ENCODE results near the gene DEDD. TPM values are rescaled to one million over a fixed set of nuclear protein-coding genes. Genes with fewer than 3 reads are reported as not detected.
"Not testable (repeated sequence)": the region's sequence is repeated elsewhere in the genome, so short reads cannot be mapped to it uniquely, and the experiment has no call there.

DEDD gene
- total RNA-seq, 2 experiments from 2014 or later = 21.1 to 41.9 TPM

DNA sequence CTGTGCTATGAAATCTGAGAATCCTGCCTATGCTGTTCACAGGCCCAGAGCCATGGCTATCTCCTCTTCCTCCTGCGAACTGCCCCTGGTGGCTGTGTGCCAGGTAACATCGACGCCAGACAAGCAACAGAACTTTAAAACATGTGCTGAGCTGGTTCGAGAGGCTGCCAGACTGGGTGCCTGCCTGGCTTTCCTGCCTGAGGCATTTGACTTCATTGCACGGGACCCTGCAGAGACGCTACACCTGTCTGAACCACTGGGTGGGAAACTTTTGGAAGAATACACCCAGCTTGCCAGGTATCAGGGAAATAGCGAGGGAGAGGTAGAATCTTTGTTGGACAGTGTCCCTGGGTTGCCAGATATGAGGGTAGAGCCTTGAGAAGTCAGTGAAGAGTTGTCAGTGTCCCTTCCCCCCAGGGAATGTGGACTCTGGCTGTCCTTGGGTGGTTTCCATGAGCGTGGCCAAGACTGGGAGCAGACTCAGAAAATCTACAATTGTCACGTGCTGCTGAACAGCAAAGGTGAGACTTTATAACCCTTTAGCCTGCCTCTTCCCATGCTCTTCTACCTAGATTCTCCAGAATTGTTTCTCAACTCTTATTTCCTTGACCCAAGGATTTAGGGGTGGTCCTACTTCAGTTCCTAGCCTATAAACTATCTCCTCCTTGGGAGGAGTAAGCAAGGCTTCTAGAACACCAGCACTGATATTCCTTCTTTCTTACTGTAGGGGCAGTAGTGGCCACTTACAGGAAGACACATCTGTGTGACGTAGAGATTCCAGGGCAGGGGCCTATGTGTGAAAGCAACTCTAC is 13.2 kb downstream of the DEDD start:
- TF ChIP-seq, protein P1, sequence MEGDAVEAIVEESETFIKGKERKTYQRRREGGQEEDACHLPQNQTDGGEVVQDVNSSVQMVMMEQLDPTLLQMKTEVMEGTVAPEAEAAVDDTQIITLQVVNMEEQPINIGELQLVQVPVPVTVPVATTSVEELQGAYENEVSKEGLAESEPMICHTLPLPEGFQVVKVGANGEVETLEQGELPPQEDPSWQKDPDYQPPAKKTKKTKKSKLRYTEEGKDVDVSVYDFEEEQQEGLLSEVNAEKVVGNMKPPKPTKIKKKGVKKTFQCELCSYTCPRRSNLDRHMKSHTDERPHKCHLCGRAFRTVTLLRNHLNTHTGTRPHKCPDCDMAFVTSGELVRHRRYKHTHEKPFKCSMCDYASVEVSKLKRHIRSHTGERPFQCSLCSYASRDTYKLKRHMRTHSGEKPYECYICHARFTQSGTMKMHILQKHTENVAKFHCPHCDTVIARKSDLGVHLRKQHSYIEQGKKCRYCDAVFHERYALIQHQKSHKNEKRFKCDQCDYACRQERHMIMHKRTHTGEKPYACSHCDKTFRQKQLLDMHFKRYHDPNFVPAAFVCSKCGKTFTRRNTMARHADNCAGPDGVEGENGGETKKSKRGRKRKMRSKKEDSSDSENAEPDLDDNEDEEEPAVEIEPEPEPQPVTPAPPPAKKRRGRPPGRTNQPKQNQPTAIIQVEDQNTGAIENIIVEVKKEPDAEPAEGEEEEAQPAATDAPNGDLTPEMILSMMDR (conservative IDR thresholded peaks at IDR 0.05; ENCODE audit: low read length) = peak; percentile 76
- no peak for TF ChIP-seq EZH2phosphoT487 (IDR thresholded peaks at IDR 0.05; ENCODE audit: borderline replicate concordance, low read depth, low read length)
- CTCF ChIA-PET (ENCODE audit: unreplicated experiment) = no interaction called here
- peak; percentile 81 for DNase-seq (ENCODE audit: low spot score)
- Histone ChIP-seq H3K9me2 (ENCODE audit: insufficient read depth, low read length) (no peaks in the 10 kb centered on the region), H3K4me3 (ENCODE audit: low read depth, low read length, poor library complexity, severe bottlenecking) (peak overlapping the region; percentile 87), H3K36me3 (ENCODE audit: insufficient read depth, low read length) (peaks cover 60% of the 10 kb centered on the region), H3K9me3 (ENCODE audit: low read length) (no peaks in the 10 kb centered on the region), H3K4me2 (ENCODE audit: low read length) (peak overlapping the region; percentile 98), H4K20me1 (ENCODE audit: insufficient read depth, low read length) (peaks cover 6% of the 10 kb centered on the region; the same call in 1 of the 2 replicates), H3K4me1 (ENCODE audit: insufficient read depth, low read length, poor library complexity, severe bottlenecking) (peaks cover 36% of the 10 kb centered on the region), H3K27ac (ENCODE audit: low read depth, low read length, poor library complexity, severe bottlenecking) (peak overlapping the region; percentile 53), H3K79me2 (ENCODE audit: insufficient read depth, low read depth, low read length) (peaks cover 45% of the 10 kb centered on the region), H2AFZ (ENCODE audit: low read length) (no peak overlapping the region)
- intact Hi-C loops (cut with micrococcal nuclease; ENCODE audit: unreplicated experiment) = loop anchor here (2.0 kb wide), 1 partner anchor 50 kb away; the partner anchor contains the start of gene ARHGAP30
- POLR2A ChIA-PET = interaction anchor here (0.7 kb wide), 1 partner anchor 83 kb away, joined by 3 read pairs; the partner anchor contains the start of gene NDUFS2
- BruUV-seq (replicated peaks) = no TSS peak

DNA sequence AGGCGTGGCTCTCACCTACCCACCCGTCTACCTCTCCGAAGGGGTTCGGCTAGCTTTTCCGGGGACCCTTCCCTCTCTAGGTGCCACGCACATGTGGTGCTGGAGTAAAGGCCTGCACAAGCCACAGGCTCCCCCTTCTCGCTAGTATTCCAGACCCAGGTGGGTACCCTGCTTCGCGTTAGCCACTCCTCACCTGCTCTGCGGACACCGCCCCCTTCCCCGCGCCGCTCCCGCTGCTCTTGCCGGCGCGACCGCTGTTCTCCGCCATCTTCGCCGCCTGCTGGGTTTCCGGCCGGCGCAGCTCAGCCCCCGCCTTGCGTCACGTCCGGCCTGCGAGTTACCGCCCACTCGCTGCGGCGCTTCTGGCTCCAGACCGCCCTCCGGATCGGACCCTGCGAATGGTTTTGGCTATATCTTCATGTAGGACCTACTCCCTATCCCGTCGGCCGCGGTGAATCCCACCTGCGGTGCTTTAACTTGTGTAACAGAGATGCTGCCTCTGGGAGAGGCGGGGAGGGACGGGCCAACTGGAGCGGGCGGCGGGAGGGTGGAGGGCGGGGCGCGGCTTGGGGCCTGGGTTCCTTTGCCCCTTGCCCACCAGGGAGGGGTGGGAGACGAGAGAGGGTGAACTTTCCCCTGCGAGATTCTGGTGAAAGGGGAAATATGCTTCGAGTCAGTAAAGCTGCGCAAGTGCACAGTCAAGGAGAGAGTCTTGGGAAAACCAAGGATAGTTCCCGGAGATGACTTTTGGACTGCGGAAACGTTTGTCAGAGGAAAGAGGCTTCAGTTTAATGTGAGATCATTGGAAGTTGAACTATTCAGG is 14.5 kb downstream of the DEDD start, which contains the start of the genes NIT1 and PFDN2:
Gene NIT1 (plus strand): TSS at position 347 of the 823 bp plus-strand sequence. CDS start 72 bp downstream, at position 419.
Gene PFDN2 (minus strand): TSS at position 279 of the 823 bp plus-strand sequence. CDS start 11 bp downstream, at position 268.
- Histone ChIP-seq H3K4me1 (ENCODE audit: insufficient read depth, low read length, poor library complexity, severe bottlenecking) (peaks cover 45% of the 10 kb centered on the region), H4K20me1 (ENCODE audit: insufficient read depth, low read length) (peaks cover 6% of the 10 kb centered on the region; the same call in 1 of the 2 replicates), H3K27ac (ENCODE audit: low read depth, low read length, poor library complexity, severe bottlenecking) (peak within 1 kb of the TSS; percentile 53), H3K79me2 (ENCODE audit: insufficient read depth, low read depth, low read length) (peaks cover 58% of the 10 kb centered on the region), H3K9me2 (ENCODE audit: insufficient read depth, low read length) (no peaks in the 10 kb centered on the region), H3K9me3 (ENCODE audit: low read length) (no peaks in the 10 kb centered on the region), H3K4me3 (ENCODE audit: low read depth, low read length, poor library complexity, severe bottlenecking) (peak within 1 kb of the TSS; percentile 87), H3K36me3 (ENCODE audit: insufficient read depth, low read length) (peaks cover 56% of the 10 kb centered on the region), H2AFZ (ENCODE audit: low read length) (peak within 1 kb of the TSS; percentile 58), H3K4me2 (ENCODE audit: low read length) (peak within 1 kb of the TSS; percentile 98)
- BruUV-seq (replicated peaks) = TSS peak; percentile 71
- CTCF ChIA-PET (ENCODE audit: unreplicated experiment) = interaction anchor here (1.0 kb wide), 1 partner anchor 15 kb away, joined by 4 read pairs; the partner anchor contains the start of gene DEDD
- intact Hi-C loops (cut with micrococcal nuclease; ENCODE audit: unreplicated experiment) = loop anchor here (2.0 kb wide), 1 partner anchor 49 kb away; the partner anchor contains the start of gene ARHGAP30
- peak; percentile 86 for DNase-seq (ENCODE audit: low spot score)
- TF ChIP-seq, protein P1 (conservative IDR thresholded peaks at IDR 0.05; ENCODE audit: low read length) = 0 out of 2 replicates have a peak, but pooled peaks have one; percentile 14
- no peak for TF ChIP-seq EZH2phosphoT487 (IDR thresholded peaks at IDR 0.05; ENCODE audit: borderline replicate concordance, low read depth, low read length)
- POLR2A ChIA-PET = interaction anchor here (0.5 to 2.3 kb wide), 14 partner anchors 10 to 114 kb away, joined by 3 to 14 read pairs (median 3); partner anchors contain the start of genes ARHGAP30, DEDD, F11R and USF1

DNA sequence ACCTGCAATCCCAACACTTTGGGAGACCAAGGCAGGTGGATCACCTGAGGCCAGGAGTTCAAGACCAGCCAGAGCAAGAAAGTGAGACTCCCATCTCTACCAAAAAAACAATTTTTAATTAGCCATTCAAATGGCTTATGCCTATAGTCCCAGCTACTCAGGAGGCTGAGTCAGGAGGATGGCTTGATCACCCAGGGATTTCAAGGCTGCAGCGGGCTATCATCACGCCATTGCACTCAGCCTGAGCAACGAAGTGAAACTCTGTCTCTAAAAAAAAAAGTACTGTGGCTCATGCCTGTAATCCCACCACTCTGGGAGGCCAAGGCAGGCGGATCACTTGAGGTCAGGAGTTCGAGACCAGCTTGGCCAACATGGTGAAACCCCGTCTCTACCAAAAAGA is 16.5 kb downstream of the DEDD start:
- Histone ChIP-seq H4K20me1 (ENCODE audit: insufficient read depth, low read length) (peaks cover 16% of the 10 kb centered on the region), H3K4me1 (ENCODE audit: insufficient read depth, low read length, poor library complexity, severe bottlenecking) (peaks cover 55% of the 10 kb centered on the region), H3K4me2 (ENCODE audit: low read length) (0 out of 2 replicates have a peak overlapping the region, but pooled peaks have one; percentile 98), H3K79me2 (ENCODE audit: insufficient read depth, low read depth, low read length) (peaks cover 78% of the 10 kb centered on the region), H3K36me3 (ENCODE audit: insufficient read depth, low read length) (peaks cover 46% of the 10 kb centered on the region)
- CTCF ChIA-PET (ENCODE audit: unreplicated experiment) = interaction anchor here (1.4 kb wide), 1 partner anchor 12 kb away, joined by 3 read pairs; no protein-coding TSS in a partner anchor
- POLR2A ChIA-PET = interaction anchor here (0.6 to 0.8 kb wide), 2 partner anchors 11 to 40 kb away, joined by 3 read pairs; no protein-coding TSS in a partner anchor
- H2AFZ ChIP-seq (ENCODE audit: low read length); intact Hi-C loops (cut with micrococcal nuclease; ENCODE audit: unreplicated experiment); H3K27ac ChIP-seq (ENCODE audit: low read depth, low read length, poor library complexity, severe bottlenecking); H3K4me3 ChIP-seq (ENCODE audit: low read depth, low read length, poor library complexity, severe bottlenecking); DNase-seq (ENCODE audit: low spot score); H3K9me2 ChIP-seq (ENCODE audit: insufficient read depth, low read length); BruUV-seq (replicated peaks); H3K9me3 ChIP-seq (ENCODE audit: low read length): not testable (repeated sequence)
